Ramos (cell line): ENCODE measurements around the gene ATOSA.

Experiments used
- in situ Hi-C: fragments of 300-500 bp; cut with MboI; formaldehyde crosslinking; loops from one replicate; pipeline ENCODE4 v1.14.3; 2022; ENCODE audit warnings: low sequenced_read_pairs; ENCODE audit not compliant: unreplicated experiment

The ATOSA gene

GRCh38 chr15:52679232-52680040 lies at the start of gene ATOSA:
Gene ATOSA, minus strand, starts transcription at chr15:52679388. Its CDS starts 1,367 bp downstream, at chr15:52678021.
- in situ Hi-C loops: loop anchor here (10.0 kb wide), 1 partner anchor 55 kb away; no protein-coding TSS in a partner anchor

GRCh38 chr15:52728899-52729298 lies 49.7 kb upstream of the ATOSA start:
- in situ Hi-C loops: no loop called here

GRCh38 chr15:52727815-52728214 lies 48.6 kb upstream of the ATOSA start:
- in situ Hi-C loops: no loop called here

GRCh38 chr15:52726195-52726594 lies 47.0 kb upstream of the ATOSA start:
- in situ Hi-C loops: no loop called here

GRCh38 chr15:52718551-52718950 lies 39.4 kb upstream of the ATOSA start:
- in situ Hi-C loops: no loop called here

- in situ Hi-C loops: no loop called here
Measured at GRCh38 chr15:52717924-52718323, 38.7 kb upstream of the ATOSA start.

GRCh38 chr15:52717481-52717880 lies 38.3 kb upstream of the ATOSA start:
- in situ Hi-C loops: no loop called here

GRCh38 chr15:52716536-52716935 lies 37.3 kb upstream of the ATOSA start:
- in situ Hi-C loops: no loop called here

GRCh38 chr15:52715411-52715810 lies 36.2 kb upstream of the ATOSA start:
- in situ Hi-C loops: no loop called here

- in situ Hi-C loops: no loop called here
Measured at GRCh38 chr15:52714968-52715367, 35.8 kb upstream of the ATOSA start.

GRCh38 chr15:52710708-52711389 lies 31.7 kb upstream of the ATOSA start:
- in situ Hi-C loops: no loop called here

GRCh38 chr15:52710050-52710707 lies 31.0 kb upstream of the ATOSA start:
- in situ Hi-C loops: no loop called here

- in situ Hi-C loops: no loop called here
Measured at GRCh38 chr15:52709187-52709981, 30.2 kb upstream of the ATOSA start.

GRCh38 chr15:52706091-52706490 lies 26.9 kb upstream of the ATOSA start:
- in situ Hi-C loops: no loop called here

- in situ Hi-C loops: no loop called here
Measured at GRCh38 chr15:52702390-52702789, 23.2 kb upstream of the ATOSA start.

GRCh38 chr15:52699457-52699856 lies 20.3 kb upstream of the ATOSA start:
- in situ Hi-C loops: no loop called here

- in situ Hi-C loops: no loop called here
Measured at GRCh38 chr15:52698514-52698913, 19.3 kb upstream of the ATOSA start.

GRCh38 chr15:52697051-52697450 lies 17.9 kb upstream of the ATOSA start:
- in situ Hi-C loops: no loop called here

GRCh38 chr15:52695154-52695553 lies 16.0 kb upstream of the ATOSA start:
- in situ Hi-C loops: no loop called here

- in situ Hi-C loops: no loop called here
Measured at GRCh38 chr15:52689562-52689961, 10.4 kb upstream of the ATOSA start.
